Fibroblast of pulmonary artery (primary cell): Measurements from ENCODE around the gene TTC3.
"Not testable (repeated sequence)": the region's sequence is repeated elsewhere in the genome, so short reads cannot be mapped to it uniquely, and the experiment has no call there.

Source experiments
- DNase-seq: peaks from one replicate; pipeline ENCODE4 v3.0.0-alpha.2; 2010; ENCODE audit warnings: low read depth
- H3K4me3 ChIP-seq: replicated peaks from 2 replicates; pipeline ENCODE4 v1.5.1; 2011; ENCODE audit warnings: low read depth, mild to moderate bottlenecking, control low read depth, low read length, moderate library complexity
- TF ChIP-seq, protein P1 (sequence below): IDR thresholded peaks from 2 replicates; pipeline ENCODE4 v1.5.1; 2011; ENCODE audit warnings: mild to moderate bottlenecking, control low read depth, low read length, inconsistent platforms; ENCODE audit errors: missing control alignments

Gene TTC3, protein sequence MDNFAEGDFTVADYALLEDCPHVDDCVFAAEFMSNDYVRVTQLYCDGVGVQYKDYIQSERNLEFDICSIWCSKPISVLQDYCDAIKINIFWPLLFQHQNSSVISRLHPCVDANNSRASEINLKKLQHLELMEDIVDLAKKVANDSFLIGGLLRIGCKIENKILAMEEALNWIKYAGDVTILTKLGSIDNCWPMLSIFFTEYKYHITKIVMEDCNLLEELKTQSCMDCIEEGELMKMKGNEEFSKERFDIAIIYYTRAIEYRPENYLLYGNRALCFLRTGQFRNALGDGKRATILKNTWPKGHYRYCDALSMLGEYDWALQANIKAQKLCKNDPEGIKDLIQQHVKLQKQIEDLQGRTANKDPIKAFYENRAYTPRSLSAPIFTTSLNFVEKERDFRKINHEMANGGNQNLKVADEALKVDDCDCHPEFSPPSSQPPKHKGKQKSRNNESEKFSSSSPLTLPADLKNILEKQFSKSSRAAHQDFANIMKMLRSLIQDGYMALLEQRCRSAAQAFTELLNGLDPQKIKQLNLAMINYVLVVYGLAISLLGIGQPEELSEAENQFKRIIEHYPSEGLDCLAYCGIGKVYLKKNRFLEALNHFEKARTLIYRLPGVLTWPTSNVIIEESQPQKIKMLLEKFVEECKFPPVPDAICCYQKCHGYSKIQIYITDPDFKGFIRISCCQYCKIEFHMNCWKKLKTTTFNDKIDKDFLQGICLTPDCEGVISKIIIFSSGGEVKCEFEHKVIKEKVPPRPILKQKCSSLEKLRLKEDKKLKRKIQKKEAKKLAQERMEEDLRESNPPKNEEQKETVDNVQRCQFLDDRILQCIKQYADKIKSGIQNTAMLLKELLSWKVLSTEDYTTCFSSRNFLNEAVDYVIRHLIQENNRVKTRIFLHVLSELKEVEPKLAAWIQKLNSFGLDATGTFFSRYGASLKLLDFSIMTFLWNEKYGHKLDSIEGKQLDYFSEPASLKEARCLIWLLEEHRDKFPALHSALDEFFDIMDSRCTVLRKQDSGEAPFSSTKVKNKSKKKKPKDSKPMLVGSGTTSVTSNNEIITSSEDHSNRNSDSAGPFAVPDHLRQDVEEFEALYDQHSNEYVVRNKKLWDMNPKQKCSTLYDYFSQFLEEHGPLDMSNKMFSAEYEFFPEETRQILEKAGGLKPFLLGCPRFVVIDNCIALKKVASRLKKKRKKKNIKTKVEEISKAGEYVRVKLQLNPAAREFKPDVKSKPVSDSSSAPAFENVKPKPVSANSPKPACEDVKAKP (N-terminal part only)

DNA sequence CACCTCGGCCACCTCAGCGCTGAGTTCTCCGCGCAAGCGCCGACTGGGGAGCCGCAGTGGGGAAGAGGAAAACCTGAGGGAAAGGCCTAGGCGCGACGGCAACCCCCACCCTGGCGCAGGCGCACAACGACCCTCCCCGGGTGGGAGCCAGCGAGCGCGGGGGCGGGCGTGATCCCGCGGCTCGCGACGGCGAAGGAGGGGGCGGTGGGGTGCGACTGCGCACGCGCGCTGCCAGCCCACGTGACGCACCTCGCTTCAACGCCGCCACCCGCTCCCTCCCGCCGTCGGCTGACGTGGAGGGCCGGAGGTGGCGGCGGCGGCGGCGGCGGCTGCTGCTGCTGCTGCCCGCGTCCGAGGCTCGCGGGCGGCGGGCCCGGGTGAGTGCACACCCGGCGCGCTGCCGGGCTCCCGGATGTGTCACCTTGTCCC, at the start of gene TTC3, which contains the start of gene PIGP:
TTC3 (plus strand) TSS at position 267 of the 429 bp plus-strand sequence. CDS start 14,004 bp downstream, outside the sequence.
PIGP (minus strand) TSS at position 84 of the 429 bp plus-strand sequence. CDS start 556 bp downstream, outside the sequence.
- TF ChIP-seq, protein P1, sequence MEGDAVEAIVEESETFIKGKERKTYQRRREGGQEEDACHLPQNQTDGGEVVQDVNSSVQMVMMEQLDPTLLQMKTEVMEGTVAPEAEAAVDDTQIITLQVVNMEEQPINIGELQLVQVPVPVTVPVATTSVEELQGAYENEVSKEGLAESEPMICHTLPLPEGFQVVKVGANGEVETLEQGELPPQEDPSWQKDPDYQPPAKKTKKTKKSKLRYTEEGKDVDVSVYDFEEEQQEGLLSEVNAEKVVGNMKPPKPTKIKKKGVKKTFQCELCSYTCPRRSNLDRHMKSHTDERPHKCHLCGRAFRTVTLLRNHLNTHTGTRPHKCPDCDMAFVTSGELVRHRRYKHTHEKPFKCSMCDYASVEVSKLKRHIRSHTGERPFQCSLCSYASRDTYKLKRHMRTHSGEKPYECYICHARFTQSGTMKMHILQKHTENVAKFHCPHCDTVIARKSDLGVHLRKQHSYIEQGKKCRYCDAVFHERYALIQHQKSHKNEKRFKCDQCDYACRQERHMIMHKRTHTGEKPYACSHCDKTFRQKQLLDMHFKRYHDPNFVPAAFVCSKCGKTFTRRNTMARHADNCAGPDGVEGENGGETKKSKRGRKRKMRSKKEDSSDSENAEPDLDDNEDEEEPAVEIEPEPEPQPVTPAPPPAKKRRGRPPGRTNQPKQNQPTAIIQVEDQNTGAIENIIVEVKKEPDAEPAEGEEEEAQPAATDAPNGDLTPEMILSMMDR = no peak
- H3K4me3 ChIP-seq = peak within 1 kb of the TSS; percentile 76
- peak; percentile 96 for DNase-seq

DNA sequence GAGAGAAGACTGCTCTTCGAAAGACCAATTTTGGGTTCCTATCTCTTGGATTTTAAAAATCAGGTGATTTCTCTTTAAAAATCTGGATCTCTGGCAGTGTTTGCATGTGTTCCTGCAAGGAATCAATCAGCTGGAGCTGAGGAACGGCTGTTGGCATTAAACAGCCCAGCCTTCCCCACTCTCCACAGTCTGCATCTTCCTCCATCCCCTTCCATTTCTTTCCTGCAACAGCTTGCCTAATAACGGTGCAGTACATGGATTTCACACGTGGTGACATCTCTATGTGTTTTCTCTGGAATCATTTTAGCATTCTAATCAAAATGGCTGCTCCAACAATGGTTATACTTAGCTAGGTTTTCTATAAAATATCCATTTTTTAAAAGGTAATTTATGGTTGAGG, 46.6 kb upstream of the TTC3 start:
- DNase-seq = no peak
- TF ChIP-seq, protein P1 = no peak
- H3K4me3 ChIP-seq = no peak overlapping the region

DNA sequence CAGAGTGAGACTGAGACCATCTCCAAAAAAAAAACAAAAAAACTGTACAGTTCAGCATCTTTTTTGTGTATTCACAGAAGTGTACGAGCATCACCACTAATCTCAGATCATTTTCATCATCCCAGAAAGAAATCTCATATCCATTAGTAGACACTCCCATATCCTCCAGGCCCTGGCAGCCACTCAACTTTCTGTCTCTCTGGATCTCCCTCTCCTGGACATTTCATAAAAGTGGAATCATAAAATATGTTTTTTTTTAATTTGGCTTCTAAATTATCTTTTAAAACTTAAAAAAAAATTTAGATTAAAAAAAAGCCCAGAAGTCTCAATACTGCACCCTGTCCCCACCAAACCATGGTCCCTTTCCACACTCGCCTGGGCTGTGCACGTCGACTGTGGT, 44.5 kb upstream of the TTC3 start:
- no peak overlapping the region for H3K4me3 ChIP-seq
- TF ChIP-seq, protein P1 = no peak
- peak; percentile 23 for DNase-seq

DNA sequence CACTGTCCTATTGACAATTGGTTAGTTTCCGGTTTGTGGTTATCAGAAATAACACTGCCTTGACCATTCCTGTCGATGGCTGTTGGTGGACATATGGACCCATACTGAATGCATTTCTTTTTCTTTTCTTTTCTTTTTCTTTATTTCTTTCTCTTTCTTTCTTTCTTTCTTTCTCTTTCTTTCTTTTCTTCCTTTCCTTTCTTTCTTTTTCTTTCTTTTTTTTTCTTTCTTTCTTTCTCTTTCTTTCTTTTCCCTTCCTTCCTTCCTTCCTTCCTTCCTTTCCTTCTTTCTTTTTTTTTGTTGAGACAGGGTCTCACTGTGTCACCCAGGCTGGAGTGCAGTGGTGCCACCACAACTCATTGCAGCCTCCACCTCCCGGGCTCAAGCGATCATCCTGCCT, 42.2 kb upstream of the TTC3 start:
- DNase-seq = no peak
- no peak overlapping the region for H3K4me3 ChIP-seq
- TF ChIP-seq, protein P1 = no peak

DNA sequence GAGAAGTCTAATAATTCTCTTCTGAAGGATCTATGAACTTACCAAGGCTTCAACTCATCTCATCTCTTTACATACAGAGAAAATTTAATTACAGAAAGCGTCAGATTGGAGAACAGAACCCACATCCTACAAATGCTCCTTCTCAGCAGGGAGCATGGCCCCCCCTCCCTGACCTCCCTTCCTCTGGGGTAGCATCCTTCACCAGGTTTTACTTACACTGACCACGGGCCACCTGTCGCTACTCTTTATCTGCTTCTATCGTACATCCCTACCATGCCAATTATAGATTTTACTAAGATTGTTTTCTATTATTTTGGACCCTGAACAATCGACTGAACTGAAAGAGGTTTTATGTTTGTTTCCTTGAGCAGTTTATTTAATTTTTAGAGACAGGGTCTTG, 40.8 kb upstream of the TTC3 start:
- H3K4me3 ChIP-seq = no peak overlapping the region
- TF ChIP-seq, protein P1 = no peak
- DNase-seq = no peak

DNA sequence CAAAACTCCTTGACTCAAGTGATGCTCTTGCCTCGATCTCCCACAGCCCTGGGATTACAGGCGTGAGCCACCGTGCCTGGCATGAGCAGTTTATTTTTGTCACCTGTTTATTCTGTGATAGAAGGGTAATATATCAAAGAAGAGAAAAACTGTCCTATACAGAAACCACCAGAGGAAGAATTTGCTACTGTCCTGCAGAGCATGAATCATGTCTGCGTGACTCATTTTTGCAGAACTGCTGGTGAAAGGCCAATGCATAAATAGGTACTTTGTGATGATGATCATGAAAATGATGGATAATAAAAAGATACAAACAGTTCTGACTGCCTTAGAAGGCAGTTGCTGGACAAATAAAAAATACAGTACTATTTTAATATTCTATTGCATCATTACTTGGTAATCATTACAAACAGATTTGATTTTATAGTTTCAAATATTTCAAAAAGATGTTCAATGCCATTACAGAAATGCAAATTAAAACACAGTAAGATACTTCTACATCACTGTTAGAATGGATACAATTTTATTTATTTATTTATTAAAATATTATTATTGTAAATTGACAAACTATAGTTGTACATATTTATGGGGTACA, 40.1 kb upstream of the TTC3 start:
- TF ChIP-seq, protein P1 = no peak
- H3K4me3 ChIP-seq = no peak overlapping the region
- peak; percentile 53 for DNase-seq

DNA sequence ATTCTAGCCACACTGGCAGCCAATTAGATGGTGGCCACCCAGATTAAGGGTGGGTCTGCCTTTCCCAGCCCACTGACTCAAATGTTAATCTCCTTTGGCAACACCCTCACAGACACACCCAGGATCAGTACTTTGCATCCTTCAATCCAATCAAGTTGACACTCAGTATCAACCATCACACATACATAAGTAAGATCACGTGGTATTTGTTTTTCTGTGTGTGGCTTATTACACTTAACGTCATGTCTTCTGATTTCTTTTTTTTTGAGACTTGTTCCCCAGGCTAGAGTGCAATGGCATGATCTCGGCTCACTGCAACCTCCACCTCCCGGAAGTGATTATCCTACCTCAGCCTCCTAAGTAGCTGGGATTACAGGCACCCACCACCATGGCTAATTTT, 38.7 kb upstream of the TTC3 start:
- not testable (repeated sequence) for H3K4me3 ChIP-seq, DNase-seq
